ENCODE measurements around the gene MANBA. TPM values are rescaled to one million over a fixed set of nuclear protein-coding genes. Genes with fewer than 3 reads are reported as not detected.

The MANBA gene
- polyA plus RNA-seq, 3 donors: 19.0 to 21.9 (median 19.3) TPM

GRCh38 chr4:102598762-102599374, 161.9 kb downstream of the MANBA start:
- DNase-seq: no peak

GRCh38 chr4:102598086-102598761, 162.5 kb downstream of the MANBA start:
- DNase-seq: no peak

GRCh38 chr4:102596532-102596931, 164.2 kb downstream of the MANBA start:
- no peak for DNase-seq

- no peak for DNase-seq
Measured at GRCh38 chr4:102594000-102594399, 166.8 kb downstream of the MANBA start.

GRCh38 chr4:102593147-102593546, 167.6 kb downstream of the MANBA start:
- no peak for DNase-seq

- DNase-seq: no peak
Measured at GRCh38 chr4:102592256-102592655, 168.5 kb downstream of the MANBA start.

GRCh38 chr4:102589743-102590142, 171.0 kb downstream of the MANBA start:
- no peak for DNase-seq

- no peak for DNase-seq
Measured at GRCh38 chr4:102586644-102587021, 174.1 kb downstream of the MANBA start.

GRCh38 chr4:102586002-102586643, 174.6 kb downstream of the MANBA start:
- no peak for DNase-seq

GRCh38 chr4:102585329-102585728, 175.4 kb downstream of the MANBA start:
- no peak for DNase-seq

GRCh38 chr4:102584091-102584490, 176.7 kb downstream of the MANBA start:
- no peak for DNase-seq

Other genes with a start within 250 kb of the MANBA start
- 100 to 1,000 TPM; 282 to 294 (median 294) TPM for gene UBE2D3, start 66.6 kb upstream of the MANBA start, polyA plus RNA-seq (ENCODE audit: insufficient read length in 3 of 3)
- 10 to 100 TPM; 44.1 to 56.4 (median 50.6) TPM for gene CISD2, start 108.0 kb upstream of the MANBA start, polyA plus RNA-seq (ENCODE audit: insufficient read length in 3 of 3)

Measured in renal pelvis (tissue), 4 donors.